GM12891 (cell line): ENCODE results near the gene WDR17.

Experiments used
- POLR2A ChIP-seq: IDR thresholded peaks from 2 replicates; pipeline ENCODE4 v1.6.1; 2011; ENCODE audit warnings: low read depth, low read length, control low read depth
- POLR2AphosphoS5 ChIP-seq: IDR thresholded peaks from 2 replicates; pipeline ENCODE4 v1.6.1; 2011; ENCODE audit warnings: low read depth, low read length, control low read depth
- SPI1 ChIP-seq: IDR thresholded peaks from 2 replicates; pipeline ENCODE4 v1.6.1; 2011; ENCODE audit warnings: low read depth, low read length, control low read depth

GRCh38 chr4:176054942-176055341, 10.7 kb upstream of the WDR17 start:
- no peak for TF ChIP-seq POLR2AphosphoS5
- TF ChIP-seq POLR2A: no peak
- TF ChIP-seq SPI1: no peak
